Parathyroid adenoma (tissue), 2 donors: ENCODE results near the gene DHDDS.

Source experiments
- H2AFZ ChIP-seq: fragments of 300-600 bp; sonication (generic); one replicate; pipeline ENCODE4 v1.7.0; 2017; ENCODE audit warnings: antibody characterized with exemption, mild to moderate bottlenecking
- H3K27ac ChIP-seq: fragments of 300-600 bp; sonication (generic); one replicate; pipeline ENCODE4 v1.7.0; 2017
- H3K27me3 ChIP-seq: fragments of 300-600 bp; sonication (generic); one replicate; pipeline ENCODE4 v1.7.0; 2017; ENCODE audit warnings: low read length; ENCODE audit not compliant: control insufficient read depth, insufficient read depth
- H3K36me3 ChIP-seq: fragments of 300-600 bp; sonication (generic); one replicate; pipeline ENCODE4 v1.7.0; 2017; ENCODE audit warnings: low read length; ENCODE audit not compliant: control insufficient read depth, insufficient read depth
- H3K4me1 ChIP-seq: fragments of 300-600 bp; sonication (generic); one replicate; pipeline ENCODE4 v1.7.0; 2017; ENCODE audit warnings: control low read depth
- H3K4me2 ChIP-seq: fragments of 300-600 bp; sonication (generic); one replicate; pipeline ENCODE4 v1.7.0; 2017; ENCODE audit warnings: low read length
- H3K4me3 ChIP-seq: fragments of 300-600 bp; sonication (generic); one replicate; pipeline ENCODE4 v1.7.0; 2017; ENCODE audit warnings: low read depth, low read length
- H3K79me2 ChIP-seq: fragments of 300-600 bp; sonication (generic); one replicate; pipeline ENCODE4 v1.7.0; 2017; ENCODE audit warnings: control low read depth
- H3K9ac ChIP-seq: fragments of 300-600 bp; sonication (generic); one replicate; pipeline ENCODE4 v1.7.0; 2017; ENCODE audit warnings: mild to moderate bottlenecking
- H3K9me3 ChIP-seq: fragments of 300-600 bp; sonication (generic); one replicate; pipeline ENCODE4 v1.7.0; 2017; ENCODE audit warnings: low read length; ENCODE audit not compliant: control insufficient read depth
- TF ChIP-seq, protein P1 (sequence below): fragments of 300-600 bp; sonication (generic); IDR thresholded peaks from one replicate; pipeline ENCODE4 v1.7.0; 2017; ENCODE audit warnings: antibody characterized with exemption, mild to moderate bottlenecking
- donor health status: primary hyperparathyroidism.

DHDDS gene

GRCh38 chr1:26409191-26409807 lies 22.8 kb upstream of the DHDDS start:
- Histone ChIP-seq H3K9ac (no peak overlapping the region), H3K4me1 (no peaks in the 10 kb centered on the region), H2AFZ (peak overlapping the region; percentile 75), H3K27ac (peak overlapping the region; percentile 49), H3K27me3 (peaks cover 17% of the 10 kb centered on the region), H3K79me2 (no peaks in the 10 kb centered on the region), H3K36me3 (no peaks in the 10 kb centered on the region), H3K9me3 (no peaks in the 10 kb centered on the region), H3K4me3 (no peak overlapping the region), H3K4me2 (no peak overlapping the region)
- TF ChIP-seq, protein P1, sequence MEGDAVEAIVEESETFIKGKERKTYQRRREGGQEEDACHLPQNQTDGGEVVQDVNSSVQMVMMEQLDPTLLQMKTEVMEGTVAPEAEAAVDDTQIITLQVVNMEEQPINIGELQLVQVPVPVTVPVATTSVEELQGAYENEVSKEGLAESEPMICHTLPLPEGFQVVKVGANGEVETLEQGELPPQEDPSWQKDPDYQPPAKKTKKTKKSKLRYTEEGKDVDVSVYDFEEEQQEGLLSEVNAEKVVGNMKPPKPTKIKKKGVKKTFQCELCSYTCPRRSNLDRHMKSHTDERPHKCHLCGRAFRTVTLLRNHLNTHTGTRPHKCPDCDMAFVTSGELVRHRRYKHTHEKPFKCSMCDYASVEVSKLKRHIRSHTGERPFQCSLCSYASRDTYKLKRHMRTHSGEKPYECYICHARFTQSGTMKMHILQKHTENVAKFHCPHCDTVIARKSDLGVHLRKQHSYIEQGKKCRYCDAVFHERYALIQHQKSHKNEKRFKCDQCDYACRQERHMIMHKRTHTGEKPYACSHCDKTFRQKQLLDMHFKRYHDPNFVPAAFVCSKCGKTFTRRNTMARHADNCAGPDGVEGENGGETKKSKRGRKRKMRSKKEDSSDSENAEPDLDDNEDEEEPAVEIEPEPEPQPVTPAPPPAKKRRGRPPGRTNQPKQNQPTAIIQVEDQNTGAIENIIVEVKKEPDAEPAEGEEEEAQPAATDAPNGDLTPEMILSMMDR = no peak

GRCh38 chr1:26410706-26411623 lies 21.2 kb upstream of the DHDDS start, which contains the start of gene LIN28A:
LIN28A (plus strand) TSS chr1:26410817; CDS start chr1:26410892, 75 bp downstream.
- peak within 1 kb of the TSS; percentile 49 for H3K27ac ChIP-seq
- H3K4me1 ChIP-seq = no peaks in the 10 kb centered on the region
- H3K27me3 ChIP-seq = peaks cover 17% of the 10 kb centered on the region
- no peaks in the 10 kb centered on the region for H3K9me3 ChIP-seq
- H3K4me3 ChIP-seq = no peak within 1 kb of the TSS
- H3K36me3 ChIP-seq = no peaks in the 10 kb centered on the region
- TF ChIP-seq, protein P1 = no peak
- H3K4me2 ChIP-seq = no peak within 1 kb of the TSS
- no peaks in the 10 kb centered on the region for H3K79me2 ChIP-seq
- H3K9ac ChIP-seq = no peak within 1 kb of the TSS
- H2AFZ ChIP-seq = peak within 1 kb of the TSS; percentile 76

- peak overlapping the region; percentile 76 for H2AFZ ChIP-seq
Observed at GRCh38 chr1:26411624-26412074, 20.5 kb upstream of the DHDDS start.

DNA sequence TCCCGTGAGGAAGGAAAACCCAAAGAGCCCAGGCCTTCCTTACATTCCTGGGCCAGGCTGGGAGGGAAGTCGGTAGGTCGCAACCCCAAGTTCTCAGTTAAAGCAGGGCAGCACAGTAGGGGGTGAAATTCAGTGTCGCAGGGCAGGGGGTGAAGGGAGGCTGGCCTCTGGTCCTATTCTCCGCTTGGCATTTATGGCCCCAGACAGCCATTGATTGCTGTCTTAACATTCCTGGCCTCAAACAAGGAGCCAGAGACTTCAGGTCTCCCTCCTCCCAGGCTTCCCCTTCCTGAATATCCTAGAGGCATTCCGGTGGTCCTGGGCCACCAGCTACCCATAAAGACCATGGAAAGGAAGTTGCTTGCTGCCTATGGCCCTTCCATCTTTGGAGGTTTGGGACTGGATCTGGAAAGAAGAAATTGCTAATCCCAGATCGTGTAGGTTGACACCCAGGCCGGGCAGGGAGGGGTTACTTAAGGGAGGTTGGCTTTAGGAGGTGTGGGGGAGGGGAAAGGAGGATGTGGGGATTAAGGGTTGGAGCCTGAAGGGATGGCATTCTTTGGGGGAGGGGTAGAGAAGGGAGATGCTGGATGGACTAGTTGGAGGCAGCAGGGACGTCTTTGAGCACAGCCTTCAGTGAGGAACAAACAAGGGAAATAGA lies 19.8 kb upstream of the DHDDS start:
- Histone ChIP-seq H3K4me1 (no peaks in the 10 kb centered on the region), H3K79me2 (no peaks in the 10 kb centered on the region), H3K36me3 (no peaks in the 10 kb centered on the region), H3K27me3 (peaks cover 17% of the 10 kb centered on the region), H3K4me3 (no peak overlapping the region), H3K9me3 (no peaks in the 10 kb centered on the region), H3K4me2 (no peak overlapping the region), H2AFZ (no peak overlapping the region), H3K27ac (no peak overlapping the region), H3K9ac (no peak overlapping the region)
- TF ChIP-seq, protein P1 = no peak

More at GRCh38 chr1:26411624-26412074, 20.5 kb upstream of the DHDDS start:
- no peak overlapping the region for H3K27ac ChIP-seq
- H3K4me2 ChIP-seq = no peak overlapping the region
- no peak overlapping the region for H3K4me3 ChIP-seq
- H3K9me3 ChIP-seq = no peaks in the 10 kb centered on the region
- no peaks in the 10 kb centered on the region for H3K36me3 ChIP-seq
- no peak overlapping the region for H3K9ac ChIP-seq
- no peaks in the 10 kb centered on the region for H3K4me1 ChIP-seq
- TF ChIP-seq, protein P1 = no peak
- H3K27me3 ChIP-seq = peaks cover 17% of the 10 kb centered on the region
- no peaks in the 10 kb centered on the region for H3K79me2 ChIP-seq
